Activated T-cell treated with anti-CD3 and anti-CD28 coated beads for 4 hours (primary cell): ENCODE measurements around the gene PROM2.

Experiments used
- DNase-seq: peaks from one replicate; pipeline ENCODE4 v3.0.0-alpha.2; 2020

The PROM2 gene

GRCh38 chr2:95325026-95325425, 50.8 kb downstream of the PROM2 start:
- DNase-seq = no peak

DNA sequence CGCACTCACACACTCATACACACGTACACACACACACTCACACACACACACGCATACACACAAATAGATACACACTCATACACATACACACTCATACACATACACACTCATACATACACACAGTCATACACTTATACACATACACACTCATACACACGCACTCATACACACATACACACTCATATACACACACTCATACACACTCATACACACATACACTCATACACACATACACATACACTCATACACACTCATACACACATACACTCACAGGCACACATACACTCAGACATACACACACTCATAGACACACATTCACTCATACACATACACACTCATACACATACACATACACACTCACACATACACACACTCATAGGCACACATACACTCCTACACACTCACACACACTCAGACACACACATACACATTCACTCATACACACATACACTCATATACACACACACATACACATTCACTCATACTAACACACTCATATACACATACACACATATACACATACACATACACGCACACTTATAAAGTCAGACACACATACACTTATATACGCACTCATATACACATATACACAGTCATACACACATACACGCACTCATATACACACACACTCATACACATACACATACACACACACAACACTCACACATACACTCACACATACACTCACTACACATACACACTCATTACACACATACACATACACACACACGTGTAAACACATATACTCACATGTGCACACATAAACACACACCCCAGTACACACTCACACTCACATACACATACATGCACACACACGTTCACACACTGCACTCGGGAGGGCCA, 51.6 kb downstream of the PROM2 start:
- DNase-seq = no peak

GRCh38 chr2:95326433-95327140, 52.3 kb downstream of the PROM2 start:
- DNase-seq = no peak

DNA sequence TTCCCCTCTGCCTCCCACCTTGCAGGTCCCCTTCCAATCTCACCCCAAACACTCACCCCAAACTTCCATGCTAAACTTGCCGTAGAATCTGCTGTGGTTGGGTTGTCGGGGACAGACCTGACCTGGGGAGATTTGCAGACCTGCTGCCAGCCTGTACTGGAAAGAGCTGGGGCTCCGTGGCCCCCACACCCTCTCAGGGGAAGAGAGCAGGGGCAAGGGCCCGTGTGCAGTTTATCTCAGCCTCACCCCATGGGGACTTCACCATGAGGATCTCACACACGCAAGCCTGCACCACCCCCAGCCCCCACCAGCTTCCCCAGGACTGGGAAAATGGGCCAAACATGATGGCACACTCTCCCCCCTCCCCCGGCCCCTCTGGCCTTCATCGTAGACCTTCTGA, 53.6 kb downstream of the PROM2 start:
- no peak for DNase-seq

GRCh38 chr2:95328358-95329125, 54.3 kb downstream of the PROM2 start:
- no peak for DNase-seq

GRCh38 chr2:95329401-95329800, 55.2 kb downstream of the PROM2 start:
- no peak for DNase-seq

DNA sequence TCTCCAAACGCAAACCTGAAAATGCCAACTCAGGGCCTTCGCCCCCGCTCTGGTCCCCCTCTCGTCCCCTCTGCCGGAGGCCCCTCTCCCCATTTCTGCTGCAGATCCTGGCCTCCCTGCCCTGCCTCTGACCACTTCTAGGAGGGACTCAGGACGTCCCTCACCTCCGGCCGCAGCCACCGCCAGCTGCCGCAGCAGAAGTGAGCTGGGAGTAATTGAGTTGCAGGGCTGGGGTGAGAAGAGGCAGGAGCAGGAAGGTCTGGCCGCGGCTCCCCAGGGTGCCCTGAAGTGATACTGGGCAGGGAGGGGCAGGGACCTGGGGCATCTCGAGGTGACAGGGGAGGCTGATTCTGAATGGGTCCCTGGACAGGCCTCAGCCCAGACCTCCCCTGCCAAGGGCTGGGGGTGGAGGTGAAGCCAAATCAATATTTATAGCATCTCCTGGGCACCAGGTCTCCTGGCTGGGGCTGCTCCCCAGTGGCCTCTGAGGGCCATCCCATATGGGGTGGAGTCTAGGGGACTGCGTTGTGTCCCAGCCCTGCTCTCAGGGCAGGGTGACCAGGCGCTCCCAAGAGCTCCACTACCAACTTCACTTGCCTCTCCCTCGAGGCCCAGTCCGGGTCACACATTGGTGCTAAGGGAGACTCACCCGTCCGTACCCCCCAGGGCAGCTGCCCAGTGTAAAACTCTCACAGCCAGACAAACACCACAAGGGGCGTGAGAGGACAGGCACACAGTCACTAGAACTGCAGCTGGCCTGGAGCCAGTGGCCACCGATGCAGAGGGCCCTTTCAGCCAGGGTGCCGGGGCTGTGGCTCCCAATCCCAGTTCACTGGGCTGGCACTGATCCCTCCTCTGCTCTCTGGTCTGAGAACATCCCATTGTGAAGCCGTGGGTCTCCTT, 55.9 kb downstream of the PROM2 start:
- DNase-seq = no peak

GRCh38 chr2:95330794-95331338, 56.6 kb downstream of the PROM2 start:
- DNase-seq = no peak

GRCh38 chr2:95331606-95332005, 57.4 kb downstream of the PROM2 start:
- DNase-seq = no peak

DNA sequence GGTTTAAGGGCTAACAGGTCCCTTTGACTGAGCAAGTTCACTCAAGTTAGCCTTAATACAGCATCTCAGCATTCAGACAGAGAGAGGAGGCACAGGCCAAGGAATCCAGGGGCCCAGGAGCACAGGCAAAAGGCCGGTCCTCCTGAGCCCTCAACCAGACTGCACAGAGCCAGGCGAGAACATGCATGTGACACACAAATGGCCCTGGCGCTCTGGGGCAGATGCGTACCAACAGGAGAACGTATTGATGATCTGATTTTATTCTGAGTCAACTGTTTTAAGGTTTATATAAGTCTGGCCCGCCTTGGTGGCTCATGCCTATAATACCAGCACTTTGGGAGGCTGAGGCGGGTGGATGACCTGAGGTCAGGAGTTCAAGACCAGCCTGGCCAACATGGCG, 57.8 kb downstream of the PROM2 start:
- no peak for DNase-seq

- no peak for DNase-seq
Observed at GRCh38 chr2:95333056-95333455, 58.8 kb downstream of the PROM2 start.

GRCh38 chr2:95333888-95334338, 59.7 kb downstream of the PROM2 start:
- no peak for DNase-seq

DNA sequence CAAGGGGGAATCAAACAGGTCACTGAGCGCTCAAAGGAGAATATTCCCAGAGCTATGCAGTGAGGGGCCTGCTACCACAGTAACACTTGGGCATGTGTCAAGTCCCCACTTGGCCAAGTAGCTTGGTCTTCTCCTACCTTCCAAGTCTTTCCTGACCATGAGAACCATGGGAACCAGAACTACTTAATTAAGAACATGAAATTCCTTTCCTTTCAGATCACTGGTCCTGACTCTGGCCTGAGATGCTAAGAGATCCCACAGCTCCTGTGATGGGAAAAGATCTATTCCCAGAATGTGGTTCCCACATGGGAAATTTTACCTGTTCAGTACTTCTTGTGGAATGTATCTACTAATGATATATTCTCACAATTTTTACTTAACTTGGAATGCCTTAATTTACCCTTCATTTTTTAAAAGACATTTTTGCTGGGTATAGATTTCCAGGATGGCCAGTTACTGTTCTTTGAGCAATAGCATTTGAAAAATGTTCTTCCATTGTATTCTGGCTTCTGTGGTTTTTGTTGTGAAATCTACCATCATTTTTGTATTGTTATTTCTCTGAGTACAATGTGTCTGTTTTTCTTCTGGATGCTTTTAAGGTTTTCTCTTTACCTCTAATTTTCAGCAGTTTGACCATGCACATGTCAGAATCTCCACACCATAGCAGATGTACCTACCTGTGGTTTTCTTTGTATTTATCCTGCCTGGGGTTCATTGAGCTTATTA, 60.8 kb downstream of the PROM2 start:
- no peak for DNase-seq

GRCh38 chr2:95336406-95336805, 62.2 kb downstream of the PROM2 start:
- no peak for DNase-seq

- no peak for DNase-seq
Observed at GRCh38 chr2:95337829-95338228, 63.6 kb downstream of the PROM2 start.
